Mesendoderm (in vitro differentiated cells): ENCODE data around the gene DDX46.
"Not testable (repeated sequence)": the region's sequence is repeated elsewhere in the genome, so short reads cannot be mapped to it uniquely, and the experiment has no call there.

Experiments used
- DNase-seq: peaks from one replicate; pipeline ENCODE4 v3.0.0; 2013
- H2AK5ac ChIP-seq: 2 replicates; pipeline ENCODE4 v1.6.1; 2013; ENCODE audit warnings: low read length, inconsistent platforms
- H2BK120ac ChIP-seq: 2 replicates; pipeline ENCODE4 v1.6.1; 2013; ENCODE audit warnings: low read depth, mild to moderate bottlenecking, low read length, moderate library complexity, mixed read lengths
- H2BK15ac ChIP-seq: replicated peaks from 2 replicates; pipeline ENCODE4 v1.6.1; 2013; ENCODE audit warnings: low read depth, mild to moderate bottlenecking, moderate library complexity
- H2BK5ac ChIP-seq: 2 replicates; pipeline ENCODE4 v1.6.1; 2013; ENCODE audit warnings: low read length, inconsistent platforms
- H3K18ac ChIP-seq: 2 replicates; pipeline ENCODE4 v1.6.1; 2013; ENCODE audit warnings: mild to moderate bottlenecking, low read length, mixed read lengths
- H3K23ac ChIP-seq: one replicate; pipeline ENCODE4 v1.6.1; 2013; ENCODE audit warnings: low read length
- H3K27ac ChIP-seq: 2 replicates; pipeline ENCODE4 v1.5.1; 2013; ENCODE audit warnings: low read depth, mild to moderate bottlenecking, inconsistent platforms, low read length, moderate library complexity
- H3K27me3 ChIP-seq: 2 replicates; pipeline ENCODE4 v1.6.1; 2013; ENCODE audit warnings: low read length, control low read depth, mild to moderate bottlenecking, inconsistent platforms; ENCODE audit not compliant: insufficient read depth, poor library complexity
- H3K36me3 ChIP-seq: 2 replicates; pipeline ENCODE4 v1.6.1; 2013; ENCODE audit warnings: low read length, inconsistent platforms; ENCODE audit not compliant: control insufficient read depth, insufficient read depth
- H3K4ac ChIP-seq: one replicate; pipeline ENCODE4 v1.6.1; 2013; ENCODE audit warnings: low read depth, mild to moderate bottlenecking, low read length, moderate library complexity
- H3K4me1 ChIP-seq: 2 replicates; pipeline ENCODE4 v1.6.1; 2013; ENCODE audit warnings: low read depth, low read length, inconsistent platforms; ENCODE audit not compliant: control insufficient read depth
- H3K4me2 ChIP-seq: 2 replicates; pipeline ENCODE4 v1.6.1; 2013; ENCODE audit warnings: low read length
- H3K4me3 ChIP-seq: 2 replicates; pipeline ENCODE4 v1.5.1; 2013; ENCODE audit warnings: mild to moderate bottlenecking, low read length
- H3K56ac ChIP-seq: one replicate; pipeline ENCODE4 v1.6.1; 2013; ENCODE audit warnings: low read length
- H3K79me1 ChIP-seq: 2 replicates; pipeline ENCODE4 v1.6.1; 2013; ENCODE audit warnings: low read length, inconsistent platforms
- H3K79me2 ChIP-seq: 2 replicates; pipeline ENCODE4 v1.6.1; 2013; ENCODE audit warnings: mild to moderate bottlenecking, low read length; ENCODE audit not compliant: control insufficient read depth, insufficient read depth
- H3K9ac ChIP-seq: 2 replicates; pipeline ENCODE4 v1.6.1; 2013; ENCODE audit warnings: low read length, inconsistent platforms
- H4K5ac ChIP-seq: one replicate; pipeline ENCODE4 v1.6.1; 2013; ENCODE audit warnings: low read length
- H4K8ac ChIP-seq: one replicate; pipeline ENCODE4 v1.6.1; 2013; ENCODE audit warnings: low read depth, mild to moderate bottlenecking, control low read depth, low read length, moderate library complexity
- WGBS: extraction: QIAGEN DNeasy Blood & Tissue Kit; methylation state at CpG from one replicate; pipeline ENCODE4 v1.1.7; 2013; ENCODE audit warnings: low lambda C conversion rate, missing lambda C conversion rate; ENCODE audit not compliant: insufficient coverage; ENCODE audit errors: extremely low coverage; 5-methylcytosine and 5-hydroxymethylcytosine counted together

Gene DDX46

DNA sequence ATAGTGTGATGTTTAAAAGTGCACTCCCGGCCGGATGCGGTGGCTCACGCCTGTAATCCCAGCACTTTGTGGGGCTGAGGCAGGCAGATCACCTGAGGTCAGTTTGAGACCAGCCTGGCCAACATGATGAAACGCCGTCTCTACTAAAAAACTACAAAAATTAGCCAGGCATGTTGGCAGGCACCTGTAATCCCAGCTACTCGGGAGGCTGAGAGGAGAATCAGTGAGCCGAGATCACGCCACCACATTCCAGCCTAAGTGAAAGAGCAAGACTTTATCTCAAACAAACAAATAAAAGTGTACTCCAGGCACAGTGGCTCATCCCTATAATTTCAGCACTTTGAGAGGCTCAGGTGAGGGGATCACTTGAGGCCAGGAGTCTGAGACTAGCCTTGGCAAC lies 79.8 kb downstream of the DDX46 start:
- H3K79me1 ChIP-seq, H3K4me2 ChIP-seq, H3K36me3 ChIP-seq, H4K5ac ChIP-seq, H3K27ac ChIP-seq, H2BK15ac ChIP-seq, H3K79me2 ChIP-seq, H4K8ac ChIP-seq, H2AK5ac ChIP-seq, H3K23ac ChIP-seq, H3K56ac ChIP-seq, H3K4ac ChIP-seq, H3K27me3 ChIP-seq, H3K18ac ChIP-seq, H3K4me1 ChIP-seq, H3K4me3 ChIP-seq, H2BK120ac ChIP-seq, H3K9ac ChIP-seq, H2BK5ac ChIP-seq, DNase-seq: not testable (repeated sequence)
- no CpG with 5 or more reads among the region's 9 CpGs for WGBS

DNA sequence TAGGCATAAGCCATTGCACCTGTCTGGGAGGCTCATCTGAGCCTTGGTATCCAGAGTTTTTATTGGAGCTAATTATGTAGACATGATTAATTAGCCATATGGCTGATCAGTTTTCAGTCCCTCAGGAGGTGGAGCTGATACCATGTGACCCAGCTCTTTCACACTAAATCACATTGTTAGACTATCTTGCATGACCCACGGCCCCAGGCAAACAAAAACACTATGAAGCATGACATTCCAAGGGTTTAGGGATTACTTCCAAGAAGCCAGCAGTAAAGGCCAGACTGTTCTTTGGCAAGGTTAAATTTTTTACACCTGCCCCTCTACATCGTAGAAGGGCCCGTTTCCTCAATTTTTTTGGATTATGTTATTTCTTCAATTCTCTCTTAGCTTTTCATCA lies 82.2 kb downstream of the DDX46 start:
- no peaks in the 10 kb centered on the region for H3K4me1 ChIP-seq
- H3K27me3 ChIP-seq, result no peaks in the 10 kb centered on the region
- H2BK120ac ChIP-seq, result no peak overlapping the region
- H3K4ac ChIP-seq, result no peak overlapping the region
- peak; percentile 72 for DNase-seq
- no peak overlapping the region for H3K18ac ChIP-seq
- H3K56ac ChIP-seq, result no peak overlapping the region
- H3K79me1 ChIP-seq, result no peaks in the 10 kb centered on the region
- no peaks in the 10 kb centered on the region for H3K79me2 ChIP-seq
- no peak overlapping the region for H4K5ac ChIP-seq
- no peak overlapping the region for H3K4me2 ChIP-seq
- H3K9ac ChIP-seq, result no peak overlapping the region
- H4K8ac ChIP-seq, result no peak overlapping the region
- no peak overlapping the region for H2BK15ac ChIP-seq
- H3K23ac ChIP-seq, result no peak overlapping the region
- H3K4me3 ChIP-seq, result no peak overlapping the region
- WGBS, result no CpG with 5 or more reads among the region's 3 CpGs
- no peak overlapping the region for H2AK5ac ChIP-seq
- peaks cover 3% of the 10 kb centered on the region for H3K36me3 ChIP-seq
- H3K27ac ChIP-seq, result peak overlapping the region; percentile 37
- H2BK5ac ChIP-seq, result no peak overlapping the region

DNA sequence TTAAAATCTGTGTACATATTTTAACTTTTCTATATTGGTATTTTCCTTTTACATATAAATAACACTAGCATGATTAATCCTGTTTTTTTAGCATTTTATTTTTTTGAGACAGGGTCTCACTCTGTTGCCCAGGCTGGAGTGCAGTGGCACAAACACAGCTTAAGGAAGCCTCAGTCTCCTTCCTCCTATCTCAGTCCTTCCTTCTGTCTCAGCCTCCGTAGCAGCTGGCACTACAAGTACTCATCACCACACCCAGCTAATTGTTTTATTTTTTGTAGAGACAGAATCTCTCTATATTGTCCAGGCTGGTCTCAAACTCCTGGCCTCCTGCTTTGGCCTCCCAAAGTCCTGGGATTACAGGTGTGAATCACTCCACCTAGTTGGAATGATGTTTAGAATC lies 85.7 kb downstream of the DDX46 start:
- H3K23ac ChIP-seq, result no peak overlapping the region
- no peak overlapping the region for H3K27ac ChIP-seq
- H2BK120ac ChIP-seq, result no peak overlapping the region
- no peak overlapping the region for H3K4me3 ChIP-seq
- H2AK5ac ChIP-seq, result no peak overlapping the region
- no peak overlapping the region for H3K9ac ChIP-seq
- no peak overlapping the region for H3K4me2 ChIP-seq
- H3K27me3 ChIP-seq, result no peaks in the 10 kb centered on the region
- no peak overlapping the region for H4K5ac ChIP-seq
- no CpG with 5 or more reads among the region's 1 CpG for WGBS
- no peak overlapping the region for H2BK5ac ChIP-seq
- no peak overlapping the region for H3K4ac ChIP-seq
- no peak overlapping the region for H2BK15ac ChIP-seq
- no peak overlapping the region for H4K8ac ChIP-seq
- no peak overlapping the region for H3K18ac ChIP-seq
- peaks cover 5% of the 10 kb centered on the region for H3K79me2 ChIP-seq
- no peak for DNase-seq
- peaks cover 3% of the 10 kb centered on the region for H3K36me3 ChIP-seq
- no peaks in the 10 kb centered on the region for H3K4me1 ChIP-seq
- H3K79me1 ChIP-seq, result peaks cover 3% of the 10 kb centered on the region
- H3K56ac ChIP-seq, result no peak overlapping the region

DNA sequence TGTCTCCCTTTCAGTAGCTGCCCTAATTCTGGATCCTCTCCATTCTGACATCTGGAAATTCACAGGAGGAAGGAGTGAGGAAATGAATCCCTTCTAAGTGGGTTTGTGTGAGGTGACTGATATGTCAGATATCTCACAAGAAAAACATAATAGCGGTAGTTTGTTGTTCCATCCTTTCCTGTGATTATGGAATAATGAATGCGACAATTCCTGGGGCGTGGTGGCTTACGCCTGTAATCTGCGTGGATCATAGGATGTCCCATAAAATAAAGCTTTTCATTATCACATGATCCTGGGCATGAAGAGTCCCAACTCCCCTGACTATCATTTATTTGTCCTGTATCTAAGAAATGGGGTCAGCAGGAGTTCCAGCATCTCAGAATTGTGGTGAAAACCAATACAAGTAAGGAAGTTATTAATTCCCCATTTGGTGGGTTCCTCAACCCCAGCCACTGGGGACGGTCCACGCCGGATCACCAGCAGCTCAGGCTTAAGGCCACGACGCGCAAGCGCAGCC lies 86.8 kb downstream of the DDX46 start:
- Histone ChIP-seq H3K4ac (no peak overlapping the region), H3K79me2 (peaks cover 5% of the 10 kb centered on the region), H2AK5ac (no peak overlapping the region), H3K18ac (no peak overlapping the region), H3K36me3 (peaks cover 1% of the 10 kb centered on the region), H3K27me3 (no peaks in the 10 kb centered on the region), H3K27ac (no peak overlapping the region), H3K9ac (peak overlapping the region; percentile 91), H3K23ac (no peak overlapping the region), H3K4me3 (no peak overlapping the region), H4K8ac (no peak overlapping the region), H4K5ac (peak overlapping the region; percentile 84), H3K56ac (peak overlapping the region; percentile 95), H3K79me1 (peaks cover 3% of the 10 kb centered on the region), H2BK15ac (no peak overlapping the region), H2BK120ac (no peak overlapping the region), H3K4me1 (no peaks in the 10 kb centered on the region), H2BK5ac (no peak overlapping the region), H3K4me2 (peak overlapping the region; percentile 22)
- DNase-seq, result peak; percentile 4
- WGBS, result no CpG with 5 or more reads among the region's 12 CpGs

DNA sequence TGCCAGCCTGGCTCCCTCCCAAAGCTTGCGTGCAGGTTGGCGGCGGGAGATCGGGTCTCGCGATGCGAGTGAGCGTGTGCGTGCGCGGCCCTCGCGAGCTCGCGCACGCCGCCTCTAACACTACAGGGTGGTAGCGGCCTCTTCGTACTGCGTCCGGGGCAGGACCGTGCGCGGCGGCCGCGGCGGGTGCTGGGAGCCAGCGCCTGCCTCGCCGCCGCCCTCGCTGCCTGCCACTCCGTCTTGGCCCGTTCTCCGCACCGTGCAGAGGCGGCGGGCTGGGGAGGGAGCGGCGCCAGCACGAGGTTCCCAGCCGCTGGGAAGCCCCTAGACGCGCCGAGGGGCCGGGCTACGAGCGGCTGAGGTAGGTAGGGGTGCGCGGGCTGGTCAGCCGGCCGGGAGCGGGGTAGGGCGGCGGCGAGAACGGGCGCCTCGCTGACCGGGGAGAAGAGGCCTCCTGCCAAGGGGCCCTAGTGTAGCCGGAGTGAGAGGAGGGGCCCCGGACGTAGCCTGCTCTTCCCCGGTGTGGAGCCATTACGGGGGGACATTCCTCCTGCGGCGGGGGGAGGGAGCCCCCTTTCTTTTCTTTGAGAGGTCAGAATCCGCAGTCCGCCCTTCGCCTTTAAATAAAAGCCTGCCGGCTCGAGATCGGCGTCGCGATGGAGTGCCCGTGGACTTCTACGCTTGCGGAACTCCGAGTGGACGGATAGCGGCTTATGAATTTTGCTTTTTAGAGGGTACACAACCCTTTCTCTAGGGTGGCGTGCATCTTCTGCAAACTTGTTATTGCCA lies 87.5 kb downstream of the DDX46 start, which contains the start of gene C5orf24:
Gene C5orf24 (plus strand): TSS at position 117 of the 789 bp plus-strand sequence. CDS start 8,933 bp downstream, outside the sequence.
- peak within 1 kb of the TSS; percentile 91 for H3K9ac ChIP-seq
- H3K56ac ChIP-seq, result peak within 1 kb of the TSS; percentile 95
- no peak within 1 kb of the TSS for H2AK5ac ChIP-seq
- no CpG with 5 or more reads among the region's 84 CpGs for WGBS
- H3K4ac ChIP-seq, result peak within 1 kb of the TSS; percentile 46
- H3K4me2 ChIP-seq, result peak within 1 kb of the TSS; percentile 71
- H3K27ac ChIP-seq, result peak within 1 kb of the TSS; percentile 87
- H3K27me3 ChIP-seq, result no peaks in the 10 kb centered on the region
- no peak within 1 kb of the TSS for H2BK5ac ChIP-seq
- no peak within 1 kb of the TSS for H2BK15ac ChIP-seq
- peak within 1 kb of the TSS; percentile 92 for H3K4me3 ChIP-seq
- H3K79me1 ChIP-seq, result peaks cover 3% of the 10 kb centered on the region
- peak within 1 kb of the TSS; percentile 35 for H3K18ac ChIP-seq
- H2BK120ac ChIP-seq, result no peak within 1 kb of the TSS
- no peak within 1 kb of the TSS for H4K8ac ChIP-seq
- no peaks in the 10 kb centered on the region for H3K36me3 ChIP-seq
- DNase-seq, result peak; percentile 94
- peaks cover 5% of the 10 kb centered on the region for H3K79me2 ChIP-seq
- H3K4me1 ChIP-seq, result no peaks in the 10 kb centered on the region
- peak within 1 kb of the TSS; percentile 99 for H3K23ac ChIP-seq
- H4K5ac ChIP-seq, result peak within 1 kb of the TSS; percentile 84
